Vagina (tissue), 2 donors: ENCODE data around the gene EYA4. TPM values are rescaled to one million over a fixed set of nuclear protein-coding genes. Genes with fewer than 3 reads are reported as not detected.

Experiments
- DNase-seq, 2 donors: peaks; one replicate each; pipeline ENCODE4 v3.0.0-alpha.2; 2017; ENCODE audit errors: extremely low spot score in 2 of 2
- H3K27ac ChIP-seq: fragments of 200-600 bp; sonication (generic); one replicate; pipeline ENCODE4 v1.5.1; 2019
- H3K27me3 ChIP-seq: fragments of 200-600 bp; sonication (generic); one replicate; pipeline ENCODE4 v1.5.1; 2019
- H3K36me3 ChIP-seq, 2 donors: fragments of 200-600 bp; sonication (generic); one replicate each; pipeline ENCODE4 v1.5.1; 2017 to 2019
- H3K4me1 ChIP-seq: fragments of 200-600 bp; sonication (generic); one replicate; pipeline ENCODE4 v1.5.1; 2019
- H3K4me3 ChIP-seq, 2 donors: fragments of 200-600 bp; sonication (generic); 1 replicate in 1 of 2; 2 replicates in 1 of 2; pipeline ENCODE4 v1.5.1; 2016 to 2019
- H3K9me3 ChIP-seq: fragments of 200-600 bp; sonication (generic); one replicate; pipeline ENCODE4 v1.5.1; 2019
- CTCF ChIP-seq, 3 experiments: fragments of 450-650 bp in 2 of 3; fragments of 200-600 bp in 1 of 3; sonication (generic) in 1 of 3; IDR thresholded peaks; one replicate each; pipeline ENCODE4 v1.5.1; 2017 to 2019; ENCODE audit warnings: antibody characterized with exemption in 3 of 3, mild to moderate bottlenecking in 2 of 3, moderate library complexity in 2 of 3
- POLR2A ChIP-seq, 2 donors: fragments of 450-650 bp; IDR thresholded peaks; one replicate each; pipeline ENCODE4 v1.6.1; 2017; ENCODE audit warnings: antibody characterized with exemption in 2 of 2, mild to moderate bottlenecking in 2 of 2, moderate library complexity in 2 of 2
- POLR2AphosphoS5 ChIP-seq, 2 donors: sonication (generic); formaldehyde crosslinking; IDR thresholded peaks; one replicate each; pipeline ENCODE4 v1.9.0; 2017; ENCODE audit warnings: antibody characterized with exemption in 2 of 2, mild to moderate bottlenecking in 2 of 2, low read depth in 1 of 2; ENCODE audit not compliant: insufficient read depth in 1 of 2
- intact Hi-C: fragments of 100-400 bp; cut with DNase I; formaldehyde crosslinking; loops from one replicate; pipeline ENCODE4 v1.15.1; 2023
- total RNA-seq: library from RNA; depleted of rRNA; stranded (reverse); fragments of >200 nt; gene quantifications from one replicate; pipeline ENCODE4 v1.2.3, GENCODE V29; 2016

The EYA4 gene
- total RNA-seq, 1 donor from 2014 or later, result 18.7 TPM

GRCh38 chr6:133359256-133359655, 118.1 kb downstream of the EYA4 start:
- Histone ChIP-seq H3K4me1 (no peaks in the 10 kb centered on the region), H3K9me3 (no peaks in the 10 kb centered on the region), H3K27ac (no peak overlapping the region), H3K36me3 (no peaks in the 10 kb centered on the region), H3K4me3 (no peak overlapping the region), H3K27me3 (no peaks in the 10 kb centered on the region)
- intact Hi-C loops, result no loop called here
- no peak for TF ChIP-seq CTCF (IDR thresholded peaks at IDR 0.05)
- TF ChIP-seq POLR2A (IDR thresholded peaks at IDR 0.05), result no peak
- no peak for TF ChIP-seq POLR2AphosphoS5 (IDR thresholded peaks at IDR 0.05; ENCODE audit: insufficient read depth in 1 of 2, low read depth in 1 of 2)
- DNase-seq, result no peak

GRCh38 chr6:133359760-133360159, 118.6 kb downstream of the EYA4 start:
- Histone ChIP-seq H3K27me3 (no peaks in the 10 kb centered on the region), H3K4me1 (no peaks in the 10 kb centered on the region), H3K4me3 (no peak overlapping the region), H3K36me3 (no peaks in the 10 kb centered on the region), H3K27ac (no peak overlapping the region), H3K9me3 (no peaks in the 10 kb centered on the region)
- DNase-seq, result no peak
- TF ChIP-seq POLR2AphosphoS5 (IDR thresholded peaks at IDR 0.05; ENCODE audit: insufficient read depth in 1 of 2, low read depth in 1 of 2) (no peak), POLR2A (IDR thresholded peaks at IDR 0.05) (no peak), CTCF (IDR thresholded peaks at IDR 0.05) (no peak)
- intact Hi-C loops, result no loop called here

DNA sequence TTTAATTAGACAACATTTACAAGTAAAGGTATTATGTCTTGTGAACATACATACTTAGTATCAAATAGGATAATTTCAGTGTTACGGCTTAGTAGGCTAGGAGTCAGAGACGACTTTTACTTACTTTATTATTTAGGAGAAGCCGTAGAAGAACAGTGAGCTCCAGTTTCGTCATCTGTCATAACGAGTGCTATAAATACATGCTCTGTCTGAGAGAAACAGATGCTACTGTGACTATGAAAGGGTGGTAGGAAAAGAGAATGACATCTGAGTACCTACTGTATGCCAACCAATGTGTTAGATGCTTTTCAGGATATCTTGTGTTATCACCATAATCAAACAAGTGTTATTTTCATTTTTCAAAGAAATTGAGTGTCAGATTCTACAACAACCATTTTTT, 119.0 kb downstream of the EYA4 start:
- TF ChIP-seq CTCF (IDR thresholded peaks at IDR 0.05) (no peak), POLR2A (IDR thresholded peaks at IDR 0.05) (no peak), POLR2AphosphoS5 (IDR thresholded peaks at IDR 0.05; ENCODE audit: insufficient read depth in 1 of 2, low read depth in 1 of 2) (no peak)
- Histone ChIP-seq H3K4me3 (no peak overlapping the region), H3K27me3 (no peaks in the 10 kb centered on the region), H3K4me1 (no peaks in the 10 kb centered on the region), H3K9me3 (no peaks in the 10 kb centered on the region), H3K36me3 (no peaks in the 10 kb centered on the region), H3K27ac (no peak overlapping the region)
- intact Hi-C loops, result no loop called here
- no peak for DNase-seq

GRCh38 chr6:133362813-133363212, 121.7 kb downstream of the EYA4 start:
- intact Hi-C loops, result no loop called here
- TF ChIP-seq POLR2AphosphoS5 (IDR thresholded peaks at IDR 0.05; ENCODE audit: insufficient read depth in 1 of 2, low read depth in 1 of 2) (no peak), POLR2A (IDR thresholded peaks at IDR 0.05) (no peak), CTCF (IDR thresholded peaks at IDR 0.05) (no peak)
- H3K27ac ChIP-seq, result no peak overlapping the region
- no peaks in the 10 kb centered on the region for H3K4me1 ChIP-seq
- no peaks in the 10 kb centered on the region for H3K36me3 ChIP-seq
- no peak overlapping the region for H3K4me3 ChIP-seq
- no peak for DNase-seq
- H3K27me3 ChIP-seq, result no peaks in the 10 kb centered on the region
- no peaks in the 10 kb centered on the region for H3K9me3 ChIP-seq

GRCh38 chr6:133368664-133369063, 127.5 kb downstream of the EYA4 start:
- no peak for DNase-seq
- H3K4me3 ChIP-seq, result no peak overlapping the region
- no peaks in the 10 kb centered on the region for H3K36me3 ChIP-seq
- H3K27ac ChIP-seq, result no peak overlapping the region
- H3K4me1 ChIP-seq, result no peaks in the 10 kb centered on the region
- intact Hi-C loops, result no loop called here
- H3K27me3 ChIP-seq, result no peaks in the 10 kb centered on the region
- TF ChIP-seq CTCF (IDR thresholded peaks at IDR 0.05), result no peak
- TF ChIP-seq POLR2A (IDR thresholded peaks at IDR 0.05), result no peak
- TF ChIP-seq POLR2AphosphoS5 (IDR thresholded peaks at IDR 0.05; ENCODE audit: insufficient read depth in 1 of 2, low read depth in 1 of 2), result no peak
- no peaks in the 10 kb centered on the region for H3K9me3 ChIP-seq
